ENCODE data around the gene SMARCA2. TPM values are rescaled to one million over a fixed set of nuclear protein-coding genes. Genes with fewer than 3 reads are reported as not detected.
A peak's percentile ranks its signal among the peaks of the same experiment; 100 is the strongest.

Gene SMARCA2
- total and polyA plus RNA-seq, 2 experiments from 2014 or later: 19.9 to 43.0 TPM

DNA sequence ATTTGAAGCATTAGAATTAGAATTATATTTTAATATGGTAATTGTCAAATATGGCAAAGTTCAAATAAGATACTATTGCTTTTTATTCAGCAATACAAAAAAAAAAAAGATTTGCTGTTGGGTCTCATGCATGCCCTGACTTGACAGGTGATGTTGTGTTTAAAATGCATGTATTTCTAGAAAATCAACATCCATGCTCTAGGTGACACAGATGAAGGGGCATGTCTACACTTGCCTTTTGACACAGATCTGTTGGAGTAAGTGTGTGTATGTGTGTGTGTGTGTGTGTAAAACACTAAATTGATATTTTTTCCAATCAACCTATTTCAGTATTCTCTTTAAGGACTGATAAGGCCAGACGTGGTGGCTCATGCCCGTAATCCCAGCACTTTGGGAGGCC lies 38.1 kb upstream of the SMARCA2 start:
- no peak for DNase-seq (ENCODE audit: low read depth in 1 of 2, low spot score in 1 of 2)
- no peaks in the 10 kb centered on the region for H3K36me3 ChIP-seq
- peaks cover 14% of the 10 kb centered on the region for H3K4me1 ChIP-seq (ENCODE audit: low read depth)
- no peak overlapping the region for H3K27ac ChIP-seq
- no peak overlapping the region for H3K4me3 ChIP-seq
- no peaks in the 10 kb centered on the region for H3K9me3 ChIP-seq (ENCODE audit: low read depth)
- TF ChIP-seq, protein P1, sequence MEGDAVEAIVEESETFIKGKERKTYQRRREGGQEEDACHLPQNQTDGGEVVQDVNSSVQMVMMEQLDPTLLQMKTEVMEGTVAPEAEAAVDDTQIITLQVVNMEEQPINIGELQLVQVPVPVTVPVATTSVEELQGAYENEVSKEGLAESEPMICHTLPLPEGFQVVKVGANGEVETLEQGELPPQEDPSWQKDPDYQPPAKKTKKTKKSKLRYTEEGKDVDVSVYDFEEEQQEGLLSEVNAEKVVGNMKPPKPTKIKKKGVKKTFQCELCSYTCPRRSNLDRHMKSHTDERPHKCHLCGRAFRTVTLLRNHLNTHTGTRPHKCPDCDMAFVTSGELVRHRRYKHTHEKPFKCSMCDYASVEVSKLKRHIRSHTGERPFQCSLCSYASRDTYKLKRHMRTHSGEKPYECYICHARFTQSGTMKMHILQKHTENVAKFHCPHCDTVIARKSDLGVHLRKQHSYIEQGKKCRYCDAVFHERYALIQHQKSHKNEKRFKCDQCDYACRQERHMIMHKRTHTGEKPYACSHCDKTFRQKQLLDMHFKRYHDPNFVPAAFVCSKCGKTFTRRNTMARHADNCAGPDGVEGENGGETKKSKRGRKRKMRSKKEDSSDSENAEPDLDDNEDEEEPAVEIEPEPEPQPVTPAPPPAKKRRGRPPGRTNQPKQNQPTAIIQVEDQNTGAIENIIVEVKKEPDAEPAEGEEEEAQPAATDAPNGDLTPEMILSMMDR (IDR thresholded peaks at IDR 0.05; ENCODE audit: low read depth, low read length): no peak
- no peaks in the 10 kb centered on the region for H3K27me3 ChIP-seq

DNA sequence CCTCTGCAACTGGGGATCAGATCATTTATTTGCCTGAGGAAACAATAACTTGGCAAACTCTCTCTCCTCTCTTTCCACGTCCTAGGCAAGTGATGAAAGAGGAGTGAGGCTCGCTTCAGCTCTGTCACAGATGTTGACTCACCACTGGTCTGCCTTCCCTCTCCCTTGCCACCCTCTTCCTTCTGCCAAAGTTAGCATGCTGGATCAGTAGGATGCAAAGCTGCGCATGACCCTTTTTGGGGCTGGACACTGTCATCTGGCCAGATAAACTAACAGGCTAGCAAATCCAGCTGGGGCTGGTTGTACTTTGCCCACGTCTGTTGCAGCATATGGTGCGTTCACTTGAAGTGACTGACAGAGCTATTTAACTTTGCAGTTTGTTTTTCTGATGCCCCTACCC lies 36.2 kb upstream of the SMARCA2 start:
- peak in 1 of 2 donors; percentile 80 for DNase-seq (ENCODE audit: low read depth in 1 of 2, low spot score in 1 of 2)
- TF ChIP-seq, protein P1 (IDR thresholded peaks at IDR 0.05; ENCODE audit: low read depth, low read length): no peak
- Histone ChIP-seq H3K27me3 (no peaks in the 10 kb centered on the region), H3K9me3 (ENCODE audit: low read depth) (no peaks in the 10 kb centered on the region), H3K4me3 (no peak overlapping the region), H3K36me3 (no peaks in the 10 kb centered on the region), H3K4me1 (ENCODE audit: low read depth) (peaks cover 14% of the 10 kb centered on the region), H3K27ac (no peak overlapping the region)

DNA sequence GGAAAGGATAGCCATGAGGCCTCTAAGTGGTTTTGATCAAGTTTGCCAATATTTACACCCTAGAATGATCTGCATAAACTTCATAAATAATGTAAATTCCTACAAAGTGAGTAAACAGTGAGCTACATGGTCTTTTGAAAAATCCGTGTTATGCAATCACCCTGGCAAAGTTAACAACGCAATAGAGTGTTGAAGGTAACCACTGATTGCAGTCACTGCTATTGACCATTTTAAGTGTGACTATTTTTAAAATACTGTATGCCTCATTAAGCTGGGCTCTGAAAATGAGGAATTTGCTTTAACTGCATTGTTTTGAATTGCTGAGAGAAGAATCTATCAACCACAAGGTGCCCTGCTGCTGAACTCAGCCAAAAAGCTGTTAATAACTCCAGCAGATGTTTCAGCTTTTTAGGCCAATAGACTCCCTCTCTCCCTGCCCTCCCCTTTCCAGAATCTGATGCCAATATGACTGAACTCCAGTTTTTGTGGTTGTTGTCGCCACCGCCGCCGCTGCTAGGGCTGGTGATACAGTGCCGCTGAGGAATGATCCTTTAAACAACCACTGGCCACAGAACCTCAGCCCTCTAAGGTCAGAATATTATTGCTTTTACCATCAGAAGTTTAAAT lies 35.3 kb upstream of the SMARCA2 start:
- Histone ChIP-seq H3K27ac (no peak overlapping the region), H3K4me1 (ENCODE audit: low read depth) (peaks cover 14% of the 10 kb centered on the region), H3K27me3 (no peaks in the 10 kb centered on the region), H3K9me3 (ENCODE audit: low read depth) (no peaks in the 10 kb centered on the region), H3K36me3 (no peaks in the 10 kb centered on the region), H3K4me3 (no peak overlapping the region)
- TF ChIP-seq, protein P1 (IDR thresholded peaks at IDR 0.05; ENCODE audit: low read depth, low read length): no peak
- peak in 1 of 2 donors; percentile 79 for DNase-seq (ENCODE audit: low read depth in 1 of 2, low spot score in 1 of 2)

DNA sequence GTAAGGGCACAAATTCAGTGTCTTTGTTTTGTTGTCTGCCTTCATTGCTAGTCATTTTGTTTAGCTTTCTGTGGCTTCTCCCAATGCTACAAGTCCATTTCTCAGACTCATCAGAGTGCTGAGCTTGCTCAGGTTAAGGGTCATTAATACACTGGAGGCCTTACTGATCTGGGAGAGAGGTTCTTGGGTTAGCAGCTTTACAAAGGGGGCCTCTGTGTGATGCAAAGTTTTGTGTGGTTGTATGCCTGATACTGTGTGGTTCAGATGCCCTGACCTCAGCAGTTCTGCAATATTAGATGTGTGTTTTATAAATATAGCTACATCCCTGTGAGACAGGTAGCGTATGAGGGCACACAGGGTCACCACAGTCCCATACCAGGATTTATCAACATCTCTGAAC lies 34.8 kb upstream of the SMARCA2 start:
- DNase-seq (ENCODE audit: low read depth in 1 of 2, low spot score in 1 of 2): no peak
- no peaks in the 10 kb centered on the region for H3K36me3 ChIP-seq
- TF ChIP-seq, protein P1 (IDR thresholded peaks at IDR 0.05; ENCODE audit: low read depth, low read length): no peak
- no peak overlapping the region for H3K27ac ChIP-seq
- peaks cover 14% of the 10 kb centered on the region for H3K4me1 ChIP-seq (ENCODE audit: low read depth)
- no peaks in the 10 kb centered on the region for H3K9me3 ChIP-seq (ENCODE audit: low read depth)
- no peaks in the 10 kb centered on the region for H3K27me3 ChIP-seq
- H3K4me3 ChIP-seq: no peak overlapping the region

DNA sequence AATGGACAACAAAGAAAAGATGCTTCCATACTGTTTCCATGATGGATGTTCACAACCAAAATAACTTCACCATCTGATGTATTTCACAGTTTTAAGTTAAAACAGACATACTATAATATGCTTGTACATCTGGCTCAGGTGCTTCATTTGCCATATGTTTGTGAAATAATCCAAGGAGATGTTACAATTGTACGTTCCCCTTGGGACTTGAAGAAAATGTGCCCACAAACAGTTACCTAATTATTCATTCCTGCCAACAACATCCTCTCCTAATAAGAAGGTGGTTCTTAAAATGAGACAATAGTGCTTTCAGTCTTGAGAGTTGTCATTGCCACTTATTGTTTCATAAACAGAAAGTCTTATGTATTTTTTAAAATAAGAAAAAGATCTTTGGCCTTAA lies 33.1 kb upstream of the SMARCA2 start:
- no peaks in the 10 kb centered on the region for H3K9me3 ChIP-seq (ENCODE audit: low read depth)
- DNase-seq (ENCODE audit: low read depth in 1 of 2, low spot score in 1 of 2): no peak
- TF ChIP-seq, protein P1 (IDR thresholded peaks at IDR 0.05; ENCODE audit: low read depth, low read length): no peak
- H3K4me1 ChIP-seq (ENCODE audit: low read depth): peaks cover 14% of the 10 kb centered on the region
- H3K36me3 ChIP-seq: no peaks in the 10 kb centered on the region
- no peaks in the 10 kb centered on the region for H3K27me3 ChIP-seq
- H3K27ac ChIP-seq: no peak overlapping the region
- H3K4me3 ChIP-seq: no peak overlapping the region

Data from cardiac muscle cell (in vitro differentiated cells and primary cell).